HG02943 (cell line): ENCODE results near the gene DOC2A.
A peak's percentile ranks its signal among the peaks of the same experiment; 100 is the strongest.

Experiments
- ATAC-seq: cut with Tn5 transposase; IDR thresholded peaks from one replicate; pipeline ENCODE4 v1.9.1; 2021; ENCODE audit warnings: mild to moderate bottlenecking, low read depth, moderate library complexity; ENCODE audit not compliant: unreplicated experiment

DOC2A gene

DNA sequence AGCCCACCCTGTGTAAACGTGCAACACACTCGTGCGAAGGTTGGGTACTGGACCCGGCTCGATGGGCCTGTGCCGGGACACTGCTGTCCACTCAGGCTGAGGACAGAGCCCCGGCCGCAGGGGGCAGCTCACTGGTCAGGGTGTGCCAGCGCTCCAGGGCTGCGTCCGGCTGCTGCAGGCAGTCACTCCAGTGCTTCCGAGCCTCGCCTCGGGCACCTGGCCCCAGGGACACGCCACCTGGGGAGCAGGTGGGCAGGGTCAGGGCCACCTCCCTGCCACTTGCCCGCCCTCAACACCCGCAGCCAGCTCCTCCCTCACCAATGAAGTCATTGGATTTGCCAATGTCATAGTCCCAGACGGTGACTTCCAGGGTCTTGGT is 4.7 kb downstream of the DOC2A start:
- no peak for ATAC-seq

DNA sequence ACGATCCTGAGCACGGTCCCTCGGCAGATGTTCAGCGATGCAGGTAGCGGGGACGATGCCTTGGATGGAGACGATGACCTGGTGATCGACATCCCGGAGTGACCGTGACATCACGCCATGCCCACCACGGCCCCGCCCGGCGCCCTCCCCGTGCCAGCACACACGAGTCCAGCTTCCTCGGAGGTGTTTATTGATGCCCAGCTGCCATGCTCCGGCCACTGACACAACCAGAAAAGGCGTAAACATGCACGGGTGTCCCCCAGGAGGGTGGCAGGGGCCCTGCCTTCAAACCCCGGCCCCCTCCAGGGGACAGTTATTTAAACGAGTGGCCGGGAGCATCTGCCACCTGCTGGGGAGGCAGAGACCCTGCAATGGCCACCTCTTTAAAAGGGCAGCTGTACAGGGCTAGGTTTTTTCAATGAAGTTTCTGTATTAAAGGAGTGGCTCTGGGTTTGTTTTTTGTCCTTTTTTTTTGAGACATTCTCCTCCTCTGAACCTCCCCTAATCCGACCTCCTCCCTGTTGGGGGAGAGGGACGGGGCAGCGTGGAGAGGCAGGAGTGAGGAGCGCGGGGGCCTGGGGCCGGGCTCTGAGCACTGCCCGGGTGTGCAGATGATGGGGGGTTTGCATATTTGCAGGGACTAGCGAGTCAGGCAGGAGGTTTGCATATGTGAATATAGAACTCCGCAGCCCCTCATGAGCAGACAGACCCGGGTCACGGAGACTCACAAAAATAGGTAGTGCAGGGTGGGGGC is 5.3 kb downstream of the DOC2A start:
- ATAC-seq, result no peak

DNA sequence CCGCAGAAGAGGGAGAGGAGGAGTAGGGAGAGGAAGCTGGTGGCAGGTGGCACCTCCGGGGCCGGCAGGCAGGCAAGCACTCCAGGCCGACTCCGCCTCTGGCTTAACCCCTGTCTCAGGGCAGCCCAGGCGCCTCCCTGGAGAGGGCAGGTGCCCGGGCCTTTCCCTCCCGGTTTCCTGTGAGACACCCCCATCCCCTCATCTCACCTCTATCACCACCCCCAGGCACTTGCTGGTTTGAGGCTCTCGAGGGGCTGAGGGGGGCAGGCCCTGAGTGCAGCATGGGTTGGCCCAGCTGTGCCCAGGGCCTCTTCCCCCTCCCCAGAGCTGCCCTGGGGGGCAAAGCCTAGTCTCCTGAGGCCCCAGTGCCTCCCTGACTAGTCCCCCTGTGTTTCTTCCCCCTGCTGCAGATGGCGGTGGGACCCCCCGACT is 6.0 kb downstream of the DOC2A start:
- no peak for ATAC-seq

DNA sequence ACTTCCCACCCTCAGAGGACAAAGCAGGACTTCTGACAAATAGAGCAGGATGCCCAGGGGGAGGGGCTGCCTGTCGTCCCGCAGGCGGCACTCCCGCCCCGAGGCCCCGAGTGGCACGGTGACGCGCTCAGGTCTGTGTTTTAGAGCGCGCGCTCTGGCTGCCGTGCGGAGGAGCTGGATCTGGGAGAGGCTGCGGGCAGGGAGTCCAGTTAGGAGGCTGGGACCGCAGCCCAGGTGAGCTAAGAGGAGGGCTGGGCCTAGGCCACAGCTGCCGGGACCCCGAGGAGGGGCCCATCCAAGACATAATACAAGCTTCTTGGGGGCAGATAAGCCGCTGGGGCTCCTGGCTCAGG is 6.4 kb downstream of the DOC2A start:
- no peak for ATAC-seq

DNA sequence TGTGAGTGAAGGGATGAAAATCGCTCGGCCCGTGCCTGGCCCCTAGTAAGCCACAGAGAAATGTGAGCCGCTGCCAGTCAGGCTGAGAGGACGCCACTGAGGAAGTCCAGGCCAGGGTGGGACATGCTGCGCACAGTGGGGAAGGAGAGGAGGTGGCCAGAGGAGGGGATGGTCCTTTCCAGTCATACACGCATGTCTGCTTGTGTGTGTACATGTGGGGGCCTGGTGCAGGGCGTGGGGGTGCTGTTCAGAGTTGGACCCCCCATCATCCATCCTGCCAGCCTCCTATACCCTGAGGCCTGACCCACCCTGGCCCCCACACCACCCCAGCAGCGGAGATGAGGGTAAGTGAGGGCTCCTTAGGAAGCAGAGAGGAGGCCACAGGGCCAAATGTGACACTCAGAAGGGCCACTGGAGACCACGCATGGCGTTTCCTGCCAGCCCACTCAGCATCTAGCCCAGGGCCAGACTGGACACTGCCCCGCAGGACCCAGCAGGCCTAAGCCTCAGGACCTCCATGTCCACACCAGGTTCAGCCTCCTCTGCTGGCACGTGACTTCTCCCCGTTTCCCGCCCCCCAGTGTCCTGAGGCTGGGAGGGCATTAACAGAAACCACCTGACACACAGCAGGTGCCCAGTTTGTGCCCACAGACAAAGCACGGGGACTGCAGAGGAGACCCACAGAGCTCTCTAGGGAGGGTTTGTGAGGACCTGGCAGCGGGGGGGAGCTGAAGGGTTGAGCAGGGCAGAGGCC is 7.0 kb downstream of the DOC2A start:
- ATAC-seq, result no peak

DNA sequence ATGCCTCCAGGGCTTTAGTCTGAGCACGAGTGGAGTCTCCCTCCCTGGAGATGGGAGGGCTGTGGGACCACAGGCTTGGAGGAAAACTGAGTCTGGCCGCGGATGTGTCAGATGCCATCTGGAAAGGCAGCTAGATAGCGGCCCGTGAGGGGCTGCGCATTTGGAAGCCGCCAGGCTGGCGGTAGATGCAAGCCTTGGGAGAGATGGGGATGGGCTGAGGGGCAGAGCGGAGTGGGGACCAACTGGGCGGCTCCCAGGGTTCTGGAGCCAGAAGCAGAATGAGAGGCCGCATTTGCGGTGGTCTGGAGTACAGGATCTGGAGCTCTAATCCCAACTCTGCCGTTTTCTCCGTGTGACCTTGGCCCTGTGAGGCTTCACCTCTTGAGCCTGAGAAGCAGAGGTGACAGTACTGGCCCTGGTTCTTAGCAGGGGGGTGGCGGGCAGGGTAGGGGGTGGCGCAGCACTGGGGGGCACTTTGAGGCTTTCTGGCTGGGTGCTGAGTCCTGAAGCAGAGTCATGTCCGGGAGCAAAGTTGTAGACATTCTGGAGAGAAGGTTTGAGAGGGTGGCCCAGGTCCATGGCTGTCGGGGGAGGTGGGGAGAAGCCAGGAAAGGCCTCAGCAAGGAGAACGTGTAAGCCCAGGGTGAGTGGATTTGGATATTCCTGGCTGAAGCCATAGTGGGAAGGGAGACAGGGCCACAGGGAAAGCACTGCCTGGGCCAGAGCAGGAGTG is 8.0 kb downstream of the DOC2A start:
- ATAC-seq, result no peak

DNA sequence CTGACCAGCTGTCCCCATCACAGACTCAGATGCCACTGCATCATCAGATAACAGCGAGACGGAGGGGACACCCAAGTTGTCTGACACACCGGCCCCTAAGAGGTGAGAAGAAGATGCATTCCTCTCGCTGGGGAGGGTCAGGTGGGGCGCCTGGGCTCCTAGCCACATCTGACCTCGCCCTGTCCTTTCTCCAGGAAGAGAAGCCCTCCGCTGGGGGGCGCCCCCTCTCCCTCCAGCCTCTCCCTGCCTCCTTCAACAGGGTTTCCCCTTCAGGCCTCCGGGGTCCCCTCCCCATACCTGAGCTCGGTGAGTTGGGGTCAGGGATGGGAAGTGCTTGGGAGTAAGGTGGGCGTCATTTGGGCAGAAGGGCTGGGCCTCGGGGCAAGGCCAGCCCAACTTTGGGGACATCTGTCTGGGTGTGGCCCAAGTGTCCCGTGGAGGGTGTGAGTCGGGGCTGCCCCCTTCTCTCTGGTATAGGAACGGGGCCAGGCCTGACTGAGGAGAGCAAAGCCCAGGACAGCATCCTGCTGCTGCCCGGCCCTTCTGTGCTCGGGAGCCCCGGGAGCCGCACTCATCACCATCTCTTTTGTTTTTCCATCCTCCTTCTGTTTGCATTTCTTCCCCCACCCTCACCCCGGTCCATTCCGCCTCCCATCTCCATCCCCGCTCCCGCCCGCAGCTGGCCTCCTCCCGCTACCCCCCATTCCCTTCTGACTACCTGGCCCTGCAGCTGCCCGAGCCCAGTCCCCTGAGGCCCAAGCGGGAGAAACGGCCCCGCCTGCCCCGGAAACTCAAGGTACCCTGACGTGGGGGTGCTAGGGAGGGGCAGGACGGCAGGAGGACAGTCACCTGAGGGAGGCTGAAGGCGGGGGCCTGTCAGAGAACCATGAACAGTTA is 9.8 kb downstream of the DOC2A start:
- no peak for ATAC-seq

DNA sequence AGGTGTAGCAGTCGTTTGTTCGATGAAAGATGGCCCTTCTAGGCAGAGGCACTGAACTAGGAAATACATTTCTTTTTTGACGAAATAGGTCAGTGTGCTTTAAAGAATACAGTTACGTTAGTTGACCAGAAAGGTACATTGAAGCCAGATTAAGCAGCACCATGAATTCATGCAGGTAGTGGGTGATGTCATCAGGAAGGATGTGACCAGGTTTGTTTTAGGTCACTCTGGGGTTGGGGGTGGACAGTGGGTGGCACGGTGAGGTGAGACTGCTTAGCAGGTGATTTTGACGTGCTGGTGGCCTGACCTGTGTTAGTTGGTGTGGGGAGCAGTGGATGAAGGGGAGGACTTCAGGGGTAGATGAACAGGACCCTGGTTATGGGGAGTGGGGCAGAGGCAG is 11.2 kb downstream of the DOC2A start:
- no peak for ATAC-seq

DNA sequence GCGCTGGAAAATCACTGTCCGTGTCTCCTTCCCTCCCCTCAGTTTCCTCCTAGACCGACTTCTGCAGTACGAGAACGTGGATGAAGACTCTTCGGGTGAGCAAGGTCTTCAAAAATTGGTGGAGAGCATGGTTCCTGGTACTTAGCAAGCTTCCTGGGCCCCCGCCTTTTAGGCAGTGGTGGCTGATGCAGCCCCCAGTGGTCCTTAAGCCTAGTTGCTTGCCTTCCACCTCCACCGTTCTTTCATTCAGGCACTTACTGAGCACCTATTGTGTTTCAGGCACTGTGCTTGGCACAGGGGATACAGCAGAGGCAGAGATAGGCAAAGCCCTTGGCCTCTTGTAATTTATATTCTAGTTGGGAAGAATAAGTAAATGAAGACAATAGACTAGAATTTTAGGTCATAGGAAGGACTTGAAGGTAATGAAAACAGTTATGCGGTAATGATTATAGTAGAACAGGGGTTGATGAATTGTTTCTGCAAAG is 14.0 kb downstream of the DOC2A start:
- no peak for ATAC-seq

DNA sequence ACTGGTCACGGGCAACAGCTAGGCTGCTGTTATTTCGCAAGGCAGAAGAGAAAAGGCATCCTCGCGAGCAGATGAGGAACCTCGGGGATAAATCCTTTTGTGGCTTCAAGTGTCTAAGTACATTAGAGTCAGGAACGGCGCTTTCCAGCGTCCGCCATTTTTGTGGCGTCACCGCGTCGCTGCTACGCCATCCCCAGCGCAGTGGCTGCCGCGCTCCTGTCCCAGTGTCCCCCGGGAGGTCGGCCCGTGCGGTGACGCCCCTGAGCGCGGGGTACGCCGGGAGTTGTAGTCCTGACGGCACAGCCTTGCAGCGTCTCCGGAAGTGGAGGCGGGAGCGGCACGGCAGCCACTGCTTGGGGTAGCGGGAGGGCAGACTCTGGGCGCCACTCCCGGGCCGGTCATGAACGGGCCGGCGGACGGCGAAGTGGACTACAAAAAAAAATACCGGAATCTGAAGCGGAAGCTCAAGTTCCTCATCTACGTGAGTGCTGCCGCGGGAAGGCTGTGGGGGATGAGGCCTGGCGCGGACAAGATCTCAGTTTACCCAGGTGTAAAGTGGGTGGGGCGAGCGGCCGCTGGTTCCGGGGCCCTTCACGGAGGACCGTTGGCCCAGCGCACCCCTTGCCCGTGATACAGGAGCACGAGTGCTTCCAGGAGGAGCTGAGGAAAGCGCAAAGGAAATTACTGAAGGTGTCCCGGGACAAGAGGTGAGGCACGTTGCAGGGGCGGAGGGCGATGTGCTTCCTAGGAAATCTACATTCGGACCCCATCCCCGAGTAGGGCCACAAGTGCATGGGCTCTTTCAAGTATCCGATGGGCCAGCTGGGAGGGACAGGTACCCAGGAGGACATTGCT is 14.7 kb downstream of the DOC2A start, which contains the start of gene INO80E:
Gene INO80E (plus strand): TSS at position 331 of the 855 bp plus-strand sequence. CDS start 70 bp downstream, at position 401.
- ATAC-seq, result peak; percentile 71

DNA sequence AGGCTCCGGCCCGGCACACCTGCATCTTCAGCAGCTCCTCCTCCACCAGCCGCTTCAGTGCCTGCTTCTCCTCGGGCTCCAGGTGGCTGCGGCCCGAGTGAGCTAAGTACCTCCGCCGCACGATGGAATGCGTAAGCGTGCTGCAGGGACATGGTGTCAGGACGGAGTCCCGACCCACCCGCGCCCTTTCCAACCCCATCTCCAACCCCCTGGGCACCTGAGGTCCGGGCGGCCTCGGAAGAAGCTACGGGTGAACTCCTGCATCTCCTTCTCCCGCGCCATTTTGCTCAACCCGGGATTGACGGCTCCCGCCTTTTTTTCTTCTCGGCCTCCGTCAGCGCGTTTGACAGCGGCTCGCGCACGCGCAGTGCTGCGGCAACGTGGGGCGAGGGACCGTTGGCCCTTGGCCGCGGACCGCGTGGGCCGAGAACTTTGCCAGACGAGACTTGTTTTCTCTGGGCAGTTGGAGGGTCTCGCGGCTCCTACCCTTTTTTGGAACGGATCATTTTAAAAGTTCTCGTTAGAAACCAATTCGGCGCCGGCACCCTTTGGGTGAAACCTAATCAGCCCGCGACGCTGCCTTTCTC is 15.4 kb downstream of the DOC2A start, which contains the start of gene HIRIP3:
Gene HIRIP3 (minus strand): TSS at position 294 of the 587 bp plus-strand sequence. CDS start 12 bp downstream, at position 282.
- peak; percentile 49 for ATAC-seq

DNA sequence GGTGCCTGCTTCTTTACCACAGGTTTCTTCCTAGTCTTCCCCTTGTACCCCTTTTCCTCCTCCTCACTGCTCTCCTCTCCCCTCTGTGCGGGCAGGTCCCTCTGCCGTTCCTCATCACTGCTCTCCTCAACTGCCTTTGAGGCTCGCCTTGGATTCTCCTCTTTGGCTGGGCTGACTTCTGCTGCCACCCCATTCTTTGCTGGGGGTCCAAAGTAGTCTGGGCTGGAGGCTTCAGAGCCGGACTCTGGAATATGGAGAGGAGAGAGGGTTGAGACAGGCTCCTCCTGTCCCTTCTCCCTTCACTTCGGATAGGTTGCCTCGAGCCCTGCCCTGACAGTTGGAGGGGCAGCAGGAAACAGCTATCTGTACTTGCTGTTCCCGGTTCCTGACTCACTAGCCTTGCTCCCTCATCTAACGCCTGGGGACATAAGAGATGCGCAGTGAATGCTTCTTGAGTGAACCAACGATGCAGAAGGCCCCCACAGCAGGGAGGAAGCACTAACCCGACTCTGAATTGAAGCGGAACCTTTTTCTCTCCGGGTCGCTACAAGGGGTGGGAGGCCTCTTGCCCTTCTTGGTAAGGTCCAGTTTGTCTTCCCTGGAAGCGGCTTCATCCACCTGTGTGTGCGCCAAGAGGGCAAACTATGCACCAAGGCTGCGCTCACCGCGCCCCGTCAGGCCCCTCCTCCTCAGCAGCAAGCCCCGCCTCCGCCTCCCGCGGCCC is 16.1 kb downstream of the DOC2A start:
- peak; percentile 39 for ATAC-seq

DNA sequence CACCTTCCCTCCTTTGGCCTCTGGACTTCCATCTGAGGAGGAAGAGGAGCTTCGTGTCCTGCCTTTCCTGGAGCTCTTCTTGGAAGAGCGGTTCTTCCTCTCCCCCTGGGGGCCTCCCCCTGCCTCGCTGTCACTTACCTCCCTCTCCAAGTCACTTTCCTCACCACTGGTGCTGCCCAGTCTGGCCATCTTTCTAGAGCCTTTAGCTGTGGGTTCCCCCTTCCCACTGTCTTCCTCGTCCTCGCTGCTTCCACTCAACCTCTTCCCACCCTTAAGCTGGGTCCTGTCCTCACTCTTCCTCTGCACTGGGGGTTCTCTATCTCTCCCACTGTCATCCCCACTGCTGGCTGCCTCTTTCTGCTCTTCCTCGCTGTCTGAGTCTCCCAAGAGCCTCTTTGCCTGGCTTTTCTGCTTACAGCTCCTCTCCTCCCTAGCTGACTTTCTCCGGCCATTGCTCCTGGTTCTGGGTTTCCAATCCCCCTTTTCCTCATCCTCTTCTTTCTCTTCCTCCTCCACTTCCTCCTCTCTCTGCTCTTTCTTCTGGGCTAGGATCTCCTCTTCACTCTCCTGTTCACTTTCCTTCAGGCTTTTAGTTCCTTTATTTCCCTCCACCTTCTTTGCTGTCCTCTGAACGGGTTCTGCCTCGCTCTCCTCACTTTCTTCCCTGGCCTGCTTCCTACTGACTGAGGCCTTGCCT is 16.8 kb downstream of the DOC2A start:
- ATAC-seq, result no peak

DNA sequence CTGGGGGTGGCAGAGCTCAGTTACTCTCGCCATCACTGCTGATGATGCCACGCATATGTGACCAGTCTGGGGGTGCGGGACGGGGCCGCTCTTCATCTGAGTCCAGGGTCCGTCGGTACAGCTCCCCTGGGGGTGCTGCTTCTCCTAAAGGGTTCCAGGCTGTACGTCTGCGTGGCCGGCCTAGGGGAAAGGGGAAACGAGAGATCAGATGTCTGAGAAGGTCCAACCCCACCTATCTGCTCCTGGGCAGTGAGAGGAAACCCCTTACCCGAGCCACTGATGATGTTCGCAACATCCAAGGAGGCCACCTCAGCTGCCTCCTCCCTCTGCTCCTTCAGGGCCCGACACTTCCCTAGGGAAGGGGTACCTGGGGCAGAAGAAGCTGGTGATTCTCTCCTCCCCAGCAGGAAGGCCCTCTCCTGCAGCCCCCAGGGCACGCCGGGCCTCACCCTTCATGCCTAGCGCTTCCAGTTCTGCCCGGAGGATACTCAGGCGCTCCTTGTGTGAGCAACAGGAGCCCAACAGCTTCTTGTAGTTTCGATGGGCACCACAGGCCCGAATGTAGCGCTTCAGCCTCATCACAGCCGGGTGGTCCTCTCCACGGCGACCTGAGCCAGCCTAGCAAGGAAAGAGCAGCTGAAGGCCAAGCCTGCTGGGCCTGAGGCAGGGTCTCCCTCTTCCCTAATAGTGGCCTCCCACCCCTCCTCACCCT is 17.5 kb downstream of the DOC2A start:
- no peak for ATAC-seq

DNA sequence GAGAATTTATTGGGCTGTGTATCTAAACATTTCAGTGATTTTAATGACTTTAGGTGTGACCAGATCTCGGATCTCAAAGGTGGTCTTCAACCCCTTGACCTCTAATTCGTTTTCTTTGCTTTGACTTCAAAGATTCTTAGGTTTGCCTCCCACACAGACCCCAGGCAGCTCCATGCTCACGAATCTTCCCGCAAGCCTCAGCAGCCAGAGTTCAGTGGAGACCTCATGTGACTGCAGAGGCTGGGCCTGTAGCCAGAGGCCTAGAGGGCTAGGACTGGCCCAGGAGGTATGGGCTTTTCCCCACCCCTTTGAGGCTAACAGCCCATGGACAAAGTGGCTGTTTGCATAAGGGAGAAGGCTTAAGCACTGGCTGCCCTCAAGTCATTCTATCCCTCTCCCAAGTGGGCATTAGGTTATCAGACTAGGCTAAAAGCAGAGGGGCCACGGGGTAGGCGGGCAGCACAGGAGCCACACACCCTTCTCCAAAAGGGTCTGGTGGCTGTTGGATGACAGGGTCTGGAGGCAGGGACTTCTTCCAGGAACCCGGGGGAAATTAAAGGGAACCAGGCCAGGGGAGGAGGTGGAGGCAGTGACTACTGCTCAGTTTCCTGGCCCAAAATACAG is 18.4 kb downstream of the DOC2A start:
- no peak for ATAC-seq

DNA sequence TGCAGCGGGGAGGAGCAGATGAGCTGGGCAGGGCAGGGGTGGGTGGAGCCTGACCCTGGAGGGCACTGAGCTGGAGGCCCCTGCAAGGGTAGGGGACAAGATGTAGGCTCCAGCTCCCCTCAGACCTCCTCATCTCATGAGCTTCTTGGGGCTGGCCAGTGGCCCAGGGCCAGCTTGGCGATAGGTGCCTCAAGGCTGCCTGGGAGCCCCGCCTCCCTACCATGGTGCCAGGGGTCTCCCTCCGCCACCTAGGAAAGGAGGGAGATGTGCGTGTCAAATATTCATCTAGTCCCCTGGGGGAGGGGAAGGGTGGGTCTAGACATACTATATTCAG is 19.3 kb downstream of the DOC2A start:
- no peak for ATAC-seq
